Measurements from ENCODE around the gene NDUFV2. TPM values are rescaled to one million over a fixed set of nuclear protein-coding genes. Genes with fewer than 3 reads are reported as not detected.

Gene NDUFV2
- total RNA-seq, 1 donor from 2014 or later = 228 TPM

- H3K4me1 ChIP-seq = peaks cover 19% of the 10 kb centered on the region
- Mint-ChIP-seq H3K36me3 (peaks cover 21% of the 10 kb centered on the region), H3K27ac (no peak overlapping the region), H3K9me3 (no peaks in the 10 kb centered on the region), H3K4me3 (no peak overlapping the region), H3K27me3 (ENCODE audit: insufficient read depth, low read depth) (no peaks in the 10 kb centered on the region), H3K4me1 (peaks cover 13% of the 10 kb centered on the region)
- H3K27me3 ChIP-seq = no peaks in the 10 kb centered on the region
- no peak overlapping the region for H3K4me2 ChIP-seq
- peaks cover 98% of the 10 kb centered on the region for H4K20me1 ChIP-seq (ENCODE audit: low read depth)
- no peak for TF ChIP-seq EZH2 (IDR thresholded peaks at IDR 0.05)
- no peak for TF ChIP-seq CTCF (IDR thresholded peaks at IDR 0.05)
- TF ChIP-seq EZH2phosphoT487 (IDR thresholded peaks at IDR 0.05) = no peak
- H3K27ac ChIP-seq = no peak overlapping the region
- peaks cover 12% of the 10 kb centered on the region for H3F3A ChIP-seq (ENCODE audit: low read depth)
- H3K79me2 ChIP-seq (ENCODE audit: low read depth) = peaks cover 100% of the 10 kb centered on the region
- no peaks in the 10 kb centered on the region for H3K9me3 ChIP-seq (ENCODE audit: low read depth)
- H3K4me3 ChIP-seq = no peak overlapping the region
- DNase-seq (ENCODE audit: low spot score) = no peak
- H3K36me3 ChIP-seq = peaks cover 3% of the 10 kb centered on the region
- H3K9ac ChIP-seq = no peak overlapping the region
- H2AFZ ChIP-seq (replicated peaks) = no peak overlapping the region
Observed at GRCh38 chr18:9113468-9114149, 11.1 kb downstream of the NDUFV2 start.

- no peak overlapping the region for H3K9ac ChIP-seq
- no peak overlapping the region for H3K4me3 ChIP-seq
- peaks cover 99% of the 10 kb centered on the region for H3K79me2 ChIP-seq (ENCODE audit: low read depth)
- peaks cover 21% of the 10 kb centered on the region for H3K36me3 ChIP-seq
- no peak overlapping the region for H3K27ac Mint-ChIP-seq
- H3K36me3 Mint-ChIP-seq = peaks cover 14% of the 10 kb centered on the region
- no peaks in the 10 kb centered on the region for H3K9me3 Mint-ChIP-seq
- H3K27ac ChIP-seq = no peak overlapping the region
- no peak overlapping the region for H3K4me2 ChIP-seq
- H3K4me1 Mint-ChIP-seq = peaks cover 3% of the 10 kb centered on the region
- DNase-seq (ENCODE audit: low spot score) = no peak
- H3K9me3 ChIP-seq (ENCODE audit: low read depth) = no peaks in the 10 kb centered on the region
- H3K27me3 ChIP-seq = no peaks in the 10 kb centered on the region
- TF ChIP-seq EZH2 (IDR thresholded peaks at IDR 0.05) (no peak), EZH2phosphoT487 (IDR thresholded peaks at IDR 0.05) (no peak), CTCF (IDR thresholded peaks at IDR 0.05) (no peak)
- no peak overlapping the region for H2AFZ ChIP-seq (replicated peaks)
- no peaks in the 10 kb centered on the region for H3F3A ChIP-seq (ENCODE audit: low read depth)
- no peak overlapping the region for H3K4me3 Mint-ChIP-seq
- peaks cover 85% of the 10 kb centered on the region for H4K20me1 ChIP-seq (ENCODE audit: low read depth)
- no peaks in the 10 kb centered on the region for H3K4me1 ChIP-seq
- no peaks in the 10 kb centered on the region for H3K27me3 Mint-ChIP-seq (ENCODE audit: insufficient read depth, low read depth)
Observed at GRCh38 chr18:9115984-9116383, 13.5 kb downstream of the NDUFV2 start.

GRCh38 chr18:9117980-9118841 lies 15.7 kb downstream of the NDUFV2 start:
- H3K27ac ChIP-seq = no peak overlapping the region
- H3K4me3 Mint-ChIP-seq = no peak overlapping the region
- peaks cover 37% of the 10 kb centered on the region for H3K36me3 ChIP-seq

More at GRCh38 chr18:9117980-9118841, 15.7 kb downstream of the NDUFV2 start:
- Mint-ChIP-seq H3K27me3 (ENCODE audit: insufficient read depth, low read depth) (no peaks in the 10 kb centered on the region), H3K36me3 (peaks cover 16% of the 10 kb centered on the region), H3K27ac (no peak overlapping the region), H3K9me3 (no peaks in the 10 kb centered on the region), H3K4me1 (peaks cover 3% of the 10 kb centered on the region)
- Histone ChIP-seq H3K4me2 (no peak overlapping the region), H3F3A (ENCODE audit: low read depth) (no peaks in the 10 kb centered on the region), H3K4me1 (no peaks in the 10 kb centered on the region), H4K20me1 (ENCODE audit: low read depth) (peaks cover 72% of the 10 kb centered on the region), H2AFZ (replicated peaks) (no peak overlapping the region), H3K4me3 (no peak overlapping the region), H3K9ac (no peak overlapping the region), H3K27me3 (no peaks in the 10 kb centered on the region), H3K79me2 (ENCODE audit: low read depth) (peaks cover 93% of the 10 kb centered on the region), H3K9me3 (ENCODE audit: low read depth) (no peaks in the 10 kb centered on the region)
- TF ChIP-seq EZH2phosphoT487 (IDR thresholded peaks at IDR 0.05) (no peak), CTCF (IDR thresholded peaks at IDR 0.05) (no peak), EZH2 (IDR thresholded peaks at IDR 0.05) (no peak)
- DNase-seq (ENCODE audit: low spot score) = no peak

All from neural progenitor cell (in vitro differentiated cells).